ENCODE measurements around the gene RIMBP2. TPM values are rescaled to one million over a fixed set of nuclear protein-coding genes. Genes with fewer than 3 reads are reported as not detected.

RIMBP2 gene
- total RNA-seq, 1 experiment from 2014 or later, result not detected

DNA sequence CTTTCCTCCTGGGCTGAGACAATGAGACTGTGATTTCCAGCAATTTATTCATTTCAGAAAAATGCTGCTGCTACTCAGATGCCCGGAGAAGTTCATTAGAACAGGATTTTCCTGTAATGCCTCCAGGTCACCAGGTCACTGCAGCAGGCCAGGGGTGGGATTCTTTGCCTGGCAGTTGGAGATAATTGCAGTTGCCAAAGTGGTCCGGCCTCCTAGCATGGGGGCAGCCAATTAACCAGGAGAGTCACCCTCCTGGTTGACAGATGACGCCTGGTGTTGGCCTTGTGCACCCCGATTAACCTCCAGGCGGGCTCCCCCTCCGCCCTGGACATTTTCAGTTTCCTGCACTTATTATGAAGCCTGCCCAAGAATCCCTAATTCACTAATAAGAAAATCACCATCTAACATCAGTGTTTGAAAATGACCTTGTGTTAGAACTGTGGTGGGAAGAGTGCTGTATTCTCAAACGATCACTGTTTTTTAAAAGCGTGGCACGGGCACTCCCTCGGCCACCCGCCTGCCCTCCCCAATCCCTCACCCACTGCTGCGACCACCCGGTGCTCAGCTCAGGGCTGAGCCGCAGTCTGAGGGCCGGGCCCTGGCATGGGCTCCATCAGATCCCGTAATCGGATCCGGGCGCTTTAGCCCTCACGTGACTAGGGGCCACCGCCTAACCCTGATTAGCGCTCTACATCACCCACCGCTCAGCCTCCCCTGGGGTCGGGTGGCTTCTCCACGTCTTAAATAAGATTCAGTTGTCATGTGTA lies 12.9 kb downstream of the RIMBP2 start:
- Histone ChIP-seq H3K36me3 (ENCODE audit: control insufficient read depth, insufficient read depth, low read length) (no peaks in the 10 kb centered on the region), H3K4me1 (no peaks in the 10 kb centered on the region), H3K27me3 (replicated peaks; ENCODE audit: control insufficient read depth, insufficient read depth, low read length) (no peaks in the 10 kb centered on the region), H3K9me3 (no peaks in the 10 kb centered on the region), H3K4me3 (ENCODE audit: low read depth, low read length) (no peak overlapping the region)
- no peak for DNase-seq
- ChIA-PET CTCF (no interaction called here), POLR2A (no interaction called here)
- peaks cover 21% of the 10 kb centered on the region for H3K27me3 Mint-ChIP-seq (ENCODE audit: insufficient read depth, unreplicated experiment)
- intact Hi-C loops (cut with micrococcal nuclease; ENCODE audit: unreplicated experiment), result no loop called here
- no TSS peak for BruUV-seq (replicated peaks)
- no peak overlapping the region for H3K4me3 Mint-ChIP-seq (ENCODE audit: unreplicated experiment)
- no peaks in the 10 kb centered on the region for H3K9me3 Mint-ChIP-seq (ENCODE audit: unreplicated experiment)
- no peaks in the 10 kb centered on the region for H3K4me1 Mint-ChIP-seq (ENCODE audit: low read depth, unreplicated experiment)
- H3K27ac Mint-ChIP-seq (ENCODE audit: unreplicated experiment), result no peak overlapping the region
- TF ChIP-seq, protein P1, sequence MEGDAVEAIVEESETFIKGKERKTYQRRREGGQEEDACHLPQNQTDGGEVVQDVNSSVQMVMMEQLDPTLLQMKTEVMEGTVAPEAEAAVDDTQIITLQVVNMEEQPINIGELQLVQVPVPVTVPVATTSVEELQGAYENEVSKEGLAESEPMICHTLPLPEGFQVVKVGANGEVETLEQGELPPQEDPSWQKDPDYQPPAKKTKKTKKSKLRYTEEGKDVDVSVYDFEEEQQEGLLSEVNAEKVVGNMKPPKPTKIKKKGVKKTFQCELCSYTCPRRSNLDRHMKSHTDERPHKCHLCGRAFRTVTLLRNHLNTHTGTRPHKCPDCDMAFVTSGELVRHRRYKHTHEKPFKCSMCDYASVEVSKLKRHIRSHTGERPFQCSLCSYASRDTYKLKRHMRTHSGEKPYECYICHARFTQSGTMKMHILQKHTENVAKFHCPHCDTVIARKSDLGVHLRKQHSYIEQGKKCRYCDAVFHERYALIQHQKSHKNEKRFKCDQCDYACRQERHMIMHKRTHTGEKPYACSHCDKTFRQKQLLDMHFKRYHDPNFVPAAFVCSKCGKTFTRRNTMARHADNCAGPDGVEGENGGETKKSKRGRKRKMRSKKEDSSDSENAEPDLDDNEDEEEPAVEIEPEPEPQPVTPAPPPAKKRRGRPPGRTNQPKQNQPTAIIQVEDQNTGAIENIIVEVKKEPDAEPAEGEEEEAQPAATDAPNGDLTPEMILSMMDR (IDR thresholded peaks at IDR 0.05; ENCODE audit: insufficient read depth in 1 of 2, low read depth in 1 of 2, low read length in 1 of 2, severe bottlenecking in 1 of 2, unreplicated experiment in 1 of 2), result no peak
- no peaks in the 10 kb centered on the region for H3K36me3 Mint-ChIP-seq (ENCODE audit: insufficient read depth, unreplicated experiment)

DNA sequence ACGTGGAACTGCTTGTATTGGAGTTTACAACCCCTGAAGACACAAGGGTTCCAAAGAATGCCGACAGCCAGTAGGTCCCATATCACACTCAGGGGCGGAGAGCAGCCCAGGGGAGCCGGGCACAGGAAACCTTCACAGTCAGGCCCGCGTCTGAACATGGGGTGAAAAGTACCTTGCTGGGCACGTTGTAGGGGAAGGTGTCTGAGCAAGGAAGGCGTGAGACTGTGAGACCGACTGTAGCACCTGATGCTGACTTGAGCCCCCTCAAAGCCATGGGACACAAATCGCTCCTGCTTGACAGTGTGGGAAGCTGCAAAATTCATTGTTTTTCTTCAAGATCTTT lies 14.7 kb downstream of the RIMBP2 start:
- no peak for DNase-seq
- TF ChIP-seq, protein P1 (IDR thresholded peaks at IDR 0.05; ENCODE audit: insufficient read depth in 1 of 2, low read depth in 1 of 2, low read length in 1 of 2, severe bottlenecking in 1 of 2, unreplicated experiment in 1 of 2), result no peak
- Mint-ChIP-seq H3K36me3 (ENCODE audit: insufficient read depth, unreplicated experiment) (no peaks in the 10 kb centered on the region), H3K27me3 (ENCODE audit: insufficient read depth, unreplicated experiment) (peaks cover 23% of the 10 kb centered on the region), H3K4me3 (ENCODE audit: unreplicated experiment) (no peak overlapping the region), H3K4me1 (ENCODE audit: low read depth, unreplicated experiment) (no peaks in the 10 kb centered on the region), H3K27ac (ENCODE audit: unreplicated experiment) (no peak overlapping the region), H3K9me3 (ENCODE audit: unreplicated experiment) (no peaks in the 10 kb centered on the region)
- intact Hi-C loops (cut with micrococcal nuclease; ENCODE audit: unreplicated experiment), result no loop called here
- CTCF ChIA-PET, result no interaction called here
- H3K36me3 ChIP-seq (ENCODE audit: control insufficient read depth, insufficient read depth, low read length), result no peaks in the 10 kb centered on the region
- POLR2A ChIA-PET, result no interaction called here
- no TSS peak for BruUV-seq (replicated peaks)
- H3K4me3 ChIP-seq (ENCODE audit: low read depth, low read length), result no peak overlapping the region
- no peaks in the 10 kb centered on the region for H3K4me1 ChIP-seq
- H3K27me3 ChIP-seq (replicated peaks; ENCODE audit: control insufficient read depth, insufficient read depth, low read length), result no peaks in the 10 kb centered on the region
- H3K9me3 ChIP-seq, result no peaks in the 10 kb centered on the region

DNA sequence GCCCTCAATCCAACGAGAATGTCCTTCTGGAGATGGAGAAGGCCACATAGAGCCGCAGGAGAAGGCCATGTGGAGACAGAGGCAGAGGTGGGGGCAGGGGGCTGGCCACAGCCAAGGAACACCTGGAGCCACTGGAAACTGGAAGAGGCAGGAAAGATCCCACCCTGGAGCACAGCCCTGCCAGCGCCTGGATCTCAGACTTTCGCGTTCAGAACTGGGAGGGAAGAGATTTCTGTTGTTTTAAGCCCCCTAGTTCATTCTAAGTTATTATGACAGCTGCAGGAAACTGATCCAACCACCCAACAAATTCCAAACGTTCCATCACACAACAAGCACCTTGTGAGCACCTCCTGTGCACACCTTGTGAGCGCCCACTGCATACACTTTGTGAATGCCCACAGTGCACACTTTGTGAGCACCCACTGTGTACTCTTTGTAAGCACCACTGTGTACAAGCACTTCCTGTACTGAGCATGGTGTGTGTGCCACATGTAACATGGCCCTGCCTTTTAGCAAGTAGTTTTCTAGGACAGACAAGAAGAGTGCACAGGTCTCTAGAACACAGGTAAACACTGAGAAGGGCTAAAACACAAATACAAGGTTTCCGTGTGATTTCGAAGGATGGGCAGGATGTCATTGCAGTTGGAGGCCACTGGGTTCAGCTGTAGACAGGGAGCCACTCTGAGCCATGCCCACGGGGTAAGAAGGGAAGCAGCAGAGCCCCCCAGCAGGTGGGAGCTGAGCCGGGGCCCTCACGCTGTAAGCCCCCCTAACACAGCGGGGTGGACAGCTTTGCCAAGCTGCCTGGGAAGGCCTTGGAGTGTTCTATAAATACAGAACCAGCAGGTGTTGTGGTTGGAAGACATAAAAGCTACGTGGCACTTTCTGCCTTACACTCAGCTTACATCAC lies 15.4 kb downstream of the RIMBP2 start:
- TF ChIP-seq, protein P1 (IDR thresholded peaks at IDR 0.05; ENCODE audit: insufficient read depth in 1 of 2, low read depth in 1 of 2, low read length in 1 of 2, severe bottlenecking in 1 of 2, unreplicated experiment in 1 of 2), result no peak
- H3K4me3 Mint-ChIP-seq (ENCODE audit: unreplicated experiment), result no peak overlapping the region
- H3K36me3 Mint-ChIP-seq (ENCODE audit: insufficient read depth, unreplicated experiment), result no peaks in the 10 kb centered on the region
- Histone ChIP-seq H3K27me3 (replicated peaks; ENCODE audit: control insufficient read depth, insufficient read depth, low read length) (no peaks in the 10 kb centered on the region), H3K4me3 (ENCODE audit: low read depth, low read length) (no peak overlapping the region), H3K36me3 (ENCODE audit: control insufficient read depth, insufficient read depth, low read length) (no peaks in the 10 kb centered on the region), H3K9me3 (no peaks in the 10 kb centered on the region), H3K4me1 (no peaks in the 10 kb centered on the region)
- CTCF ChIA-PET, result no interaction called here
- intact Hi-C loops (cut with micrococcal nuclease; ENCODE audit: unreplicated experiment), result no loop called here
- peaks cover 25% of the 10 kb centered on the region for H3K27me3 Mint-ChIP-seq (ENCODE audit: insufficient read depth, unreplicated experiment)
- no peaks in the 10 kb centered on the region for H3K9me3 Mint-ChIP-seq (ENCODE audit: unreplicated experiment)
- POLR2A ChIA-PET, result no interaction called here
- no peak for DNase-seq
- no TSS peak for BruUV-seq (replicated peaks)
- no peaks in the 10 kb centered on the region for H3K4me1 Mint-ChIP-seq (ENCODE audit: low read depth, unreplicated experiment)
- no peak overlapping the region for H3K27ac Mint-ChIP-seq (ENCODE audit: unreplicated experiment)

Measured in Caco-2 (cell line).